Measurements from ENCODE around the gene TMEM72. TPM values are rescaled to one million over a fixed set of nuclear protein-coding genes. Genes with fewer than 3 reads are reported as not detected.

TMEM72 gene
- polyA plus RNA-seq, 1 experiment = not detected

DNA sequence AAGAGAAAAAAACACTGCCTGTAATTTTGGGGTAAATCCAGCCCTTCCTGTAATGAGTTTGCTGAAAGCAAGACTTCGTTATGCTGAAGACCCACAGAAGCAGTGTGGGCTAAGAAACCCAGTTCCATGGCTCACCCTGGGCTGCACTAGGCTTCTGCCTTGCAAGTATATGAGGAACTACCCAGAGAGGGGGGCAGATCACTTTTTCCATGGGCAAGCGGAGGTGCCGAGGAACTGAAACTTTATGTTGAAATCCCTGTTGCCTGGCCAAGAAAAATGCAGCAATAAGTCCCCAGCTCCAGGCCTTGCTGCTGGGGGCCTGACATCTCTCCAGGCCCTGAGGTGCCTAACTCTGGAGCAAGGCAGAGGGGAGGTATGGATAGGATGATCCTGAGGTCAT lies 57.0 kb downstream of the TMEM72 start:
- CTCF ChIA-PET = interaction anchor here (0.8 to 9.8 kb wide), 4 partner anchors 8 to 79 kb away, joined by 3 to 87 read pairs (median 4); partner anchors contain the start of gene DEPP1
- Histone ChIP-seq H3K36me3 (ENCODE audit: control insufficient read depth, insufficient read depth, low read length) (no peaks in the 10 kb centered on the region; the same call in 1 of the 2 replicates), H3K4me3 (ENCODE audit: low read depth, low read length) (no peak overlapping the region), H3K27me3 (ENCODE audit: control insufficient read depth, insufficient read depth, low read length) (no peaks in the 10 kb centered on the region)
- TF ChIP-seq, protein P1, sequence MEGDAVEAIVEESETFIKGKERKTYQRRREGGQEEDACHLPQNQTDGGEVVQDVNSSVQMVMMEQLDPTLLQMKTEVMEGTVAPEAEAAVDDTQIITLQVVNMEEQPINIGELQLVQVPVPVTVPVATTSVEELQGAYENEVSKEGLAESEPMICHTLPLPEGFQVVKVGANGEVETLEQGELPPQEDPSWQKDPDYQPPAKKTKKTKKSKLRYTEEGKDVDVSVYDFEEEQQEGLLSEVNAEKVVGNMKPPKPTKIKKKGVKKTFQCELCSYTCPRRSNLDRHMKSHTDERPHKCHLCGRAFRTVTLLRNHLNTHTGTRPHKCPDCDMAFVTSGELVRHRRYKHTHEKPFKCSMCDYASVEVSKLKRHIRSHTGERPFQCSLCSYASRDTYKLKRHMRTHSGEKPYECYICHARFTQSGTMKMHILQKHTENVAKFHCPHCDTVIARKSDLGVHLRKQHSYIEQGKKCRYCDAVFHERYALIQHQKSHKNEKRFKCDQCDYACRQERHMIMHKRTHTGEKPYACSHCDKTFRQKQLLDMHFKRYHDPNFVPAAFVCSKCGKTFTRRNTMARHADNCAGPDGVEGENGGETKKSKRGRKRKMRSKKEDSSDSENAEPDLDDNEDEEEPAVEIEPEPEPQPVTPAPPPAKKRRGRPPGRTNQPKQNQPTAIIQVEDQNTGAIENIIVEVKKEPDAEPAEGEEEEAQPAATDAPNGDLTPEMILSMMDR (IDR thresholded peaks at IDR 0.05; ENCODE audit: insufficient read depth, low read depth, low read length) = no peak
- no peak for DNase-seq (ENCODE audit: low read depth)
- POLR2A ChIA-PET = no interaction called here

DNA sequence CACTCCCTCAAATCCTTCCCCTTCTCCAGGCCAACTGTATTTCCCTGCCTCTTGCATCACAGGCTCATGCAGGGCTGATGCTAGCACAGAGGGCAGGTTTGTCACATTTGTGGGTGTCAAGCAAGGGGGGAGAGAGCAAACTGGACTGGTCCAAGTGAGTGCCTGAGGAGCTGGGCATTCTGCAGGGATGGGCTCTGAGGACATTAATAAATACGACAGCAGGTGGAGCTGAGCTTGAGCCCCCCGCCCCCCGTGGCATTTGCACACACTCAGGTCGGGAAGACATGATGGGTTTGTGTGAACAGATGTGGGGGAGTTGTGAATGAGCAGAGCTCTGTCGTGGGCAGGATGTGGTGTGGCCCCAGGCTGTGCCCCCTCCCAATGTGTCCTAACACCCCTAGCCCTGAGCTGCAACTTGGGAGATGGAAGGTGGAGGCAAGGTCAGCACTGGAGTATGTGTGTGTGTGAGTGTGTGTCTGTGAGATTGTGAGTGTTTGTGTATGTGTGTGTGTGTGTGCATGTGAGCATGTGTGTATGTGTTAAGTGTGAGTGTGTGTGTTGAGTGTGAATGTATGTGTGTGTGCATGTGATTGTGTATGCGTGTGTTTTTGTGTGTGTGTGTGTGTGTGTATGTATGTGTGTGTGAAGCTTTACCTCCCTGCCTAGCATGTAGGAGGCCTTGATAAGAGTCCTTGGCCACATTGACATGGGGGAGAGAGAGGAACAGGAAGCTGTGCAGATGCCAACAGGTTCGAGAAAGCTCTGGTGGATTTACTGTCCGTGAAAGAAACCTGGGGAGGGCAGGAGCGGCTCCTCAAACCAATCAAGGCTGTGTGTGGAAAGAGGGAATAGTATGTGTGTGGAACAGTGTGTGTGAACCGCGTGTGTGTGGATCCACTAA lies 57.6 kb downstream of the TMEM72 start:
- H3K4me3 ChIP-seq (ENCODE audit: low read depth, low read length) = no peak overlapping the region
- H3K36me3 ChIP-seq (ENCODE audit: control insufficient read depth, insufficient read depth, low read length) = no peaks in the 10 kb centered on the region; the same call in 1 of the 2 replicates
- no peak for DNase-seq (ENCODE audit: low read depth)
- ChIA-PET CTCF (interaction anchor here (1.2 to 9.8 kb wide), 2 partner anchors 10 to 34 kb away, joined by 3 to 87 read pairs; partner anchors contain the start of gene DEPP1), POLR2A (no interaction called here)
- TF ChIP-seq, protein P1 (IDR thresholded peaks at IDR 0.05; ENCODE audit: insufficient read depth, low read depth, low read length) = no peak
- H3K27me3 ChIP-seq (ENCODE audit: control insufficient read depth, insufficient read depth, low read length) = no peaks in the 10 kb centered on the region

DNA sequence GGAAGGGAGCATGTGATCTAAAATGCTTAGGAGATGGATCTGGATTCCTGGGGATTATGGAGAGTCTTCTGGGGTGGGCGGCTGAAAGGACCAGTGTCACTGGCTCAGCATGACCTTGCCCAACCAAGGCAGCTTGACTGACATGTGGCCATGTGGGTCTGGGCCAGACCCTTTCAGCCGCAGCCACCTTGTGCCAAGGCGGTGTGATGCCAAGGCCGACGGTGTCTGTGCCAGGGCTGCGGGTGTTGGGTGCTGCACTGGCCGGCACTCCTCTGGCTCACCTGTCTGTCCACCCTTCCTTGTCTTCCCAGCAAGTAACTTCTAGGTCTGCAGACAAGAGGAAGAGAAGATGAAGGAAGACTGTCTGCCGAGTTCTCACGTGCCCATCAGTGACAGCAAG lies 58.7 kb downstream of the TMEM72 start:
- POLR2A ChIA-PET = no interaction called here
- TF ChIP-seq, protein P1 (IDR thresholded peaks at IDR 0.05; ENCODE audit: insufficient read depth, low read depth, low read length) = no peak
- no peak overlapping the region for H3K4me3 ChIP-seq (ENCODE audit: low read depth, low read length)
- no peaks in the 10 kb centered on the region; the same call in 1 of the 2 replicates for H3K36me3 ChIP-seq (ENCODE audit: control insufficient read depth, insufficient read depth, low read length)
- no peaks in the 10 kb centered on the region for H3K27me3 ChIP-seq (ENCODE audit: control insufficient read depth, insufficient read depth, low read length)
- DNase-seq (ENCODE audit: low read depth) = no peak
- CTCF ChIA-PET = interaction anchor here (9.8 kb wide), 1 partner anchor 35 kb away, joined by 87 read pairs; no protein-coding TSS in a partner anchor

DNA sequence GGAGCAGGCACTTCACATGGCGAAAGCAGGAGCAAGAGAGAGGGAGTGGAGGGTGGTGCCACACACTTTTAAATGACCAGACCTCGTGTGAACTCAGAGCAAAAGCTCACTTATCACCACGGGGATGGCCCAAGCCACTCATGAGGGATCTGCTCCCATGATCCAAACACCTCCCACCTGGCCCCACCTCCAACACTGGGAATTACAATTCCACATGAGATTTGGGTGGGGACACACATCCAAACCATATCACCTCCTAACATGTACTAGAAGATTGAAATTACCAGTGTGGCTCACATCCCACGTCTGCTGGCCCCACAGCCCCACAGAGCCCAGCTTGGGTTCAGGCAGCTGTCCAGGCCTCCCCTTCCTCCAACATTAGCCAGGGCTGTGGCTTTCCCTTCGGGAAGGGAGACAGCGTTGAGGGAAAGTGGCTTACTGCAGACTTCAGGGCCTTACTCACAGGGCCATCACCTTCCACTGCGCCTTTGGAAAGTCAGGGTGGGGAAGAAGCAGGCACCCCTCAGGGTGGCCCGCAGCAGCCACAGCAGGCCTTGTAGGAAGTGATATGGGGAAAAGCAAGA lies 59.8 kb downstream of the TMEM72 start:
- DNase-seq (ENCODE audit: low read depth) = no peak
- CTCF ChIA-PET = interaction anchor here (0.9 kb wide), 1 partner anchor 38 kb away, joined by 4 read pairs; no protein-coding TSS in a partner anchor

More for the DNA sequence above, 59.8 kb downstream of the TMEM72 start:
- POLR2A ChIA-PET = no interaction called here
- Histone ChIP-seq H3K36me3 (ENCODE audit: control insufficient read depth, insufficient read depth, low read length) (no peaks in the 10 kb centered on the region; the same call in 1 of the 2 replicates), H3K27me3 (ENCODE audit: control insufficient read depth, insufficient read depth, low read length) (no peaks in the 10 kb centered on the region), H3K4me3 (ENCODE audit: low read depth, low read length) (no peak overlapping the region)
- TF ChIP-seq, protein P1 (IDR thresholded peaks at IDR 0.05; ENCODE audit: insufficient read depth, low read depth, low read length) = no peak

Measured in BJ (cell line).